Measurements from ENCODE around the gene MBOAT7.
"Not testable (repeated sequence)": the region's sequence is repeated elsewhere in the genome, so short reads cannot be mapped to it uniquely, and the experiment has no call there.

Gene MBOAT7

GRCh38 chr19:54188215-54188871, 1.0 kb downstream of the MBOAT7 start:
- peak; percentile 48 for DNase-seq (ENCODE audit: low spot score)

GRCh38 chr19:54186934-54187381, 2.4 kb downstream of the MBOAT7 start:
- DNase-seq (ENCODE audit: low spot score): no peak

- no peak for DNase-seq (ENCODE audit: low spot score)
Measured at GRCh38 chr19:54186351-54186750, 3.0 kb downstream of the MBOAT7 start.

GRCh38 chr19:54183431-54183830, 5.9 kb downstream of the MBOAT7 start:
- DNase-seq (ENCODE audit: low spot score): no peak

GRCh38 chr19:54181894-54182293, 7.5 kb downstream of the MBOAT7 start:
- not testable (repeated sequence) for DNase-seq (ENCODE audit: low spot score)

- no peak for DNase-seq (ENCODE audit: low spot score)
Measured at GRCh38 chr19:54180691-54181091, 8.7 kb downstream of the MBOAT7 start.

- no peak for DNase-seq (ENCODE audit: low spot score)
Measured at GRCh38 chr19:54179921-54180461, 9.4 kb downstream of the MBOAT7 start.

GRCh38 chr19:54179262-54179852, 10.0 kb downstream of the MBOAT7 start:
- no peak for DNase-seq (ENCODE audit: low spot score)

GRCh38 chr19:54178581-54179261, 10.7 kb downstream of the MBOAT7 start:
- DNase-seq (ENCODE audit: low spot score): no peak

GRCh38 chr19:54173951-54174834, 15.2 kb downstream of the MBOAT7 start:
- no peak for DNase-seq (ENCODE audit: low spot score)

GRCh38 chr19:54173359-54173699, 16.1 kb downstream of the MBOAT7 start:
- DNase-seq (ENCODE audit: low spot score): no peak

GRCh38 chr19:54172471-54173358, 16.7 kb downstream of the MBOAT7 start, which contains the start of gene TMC4:
Gene TMC4, minus strand, starts transcription at chr19:54173160. Its CDS starts 43 bp downstream, at chr19:54173117.
- no peak for DNase-seq (ENCODE audit: low spot score)

- not testable (repeated sequence) for DNase-seq (ENCODE audit: low spot score)
Measured at GRCh38 chr19:54171736-54172431, 17.5 kb downstream of the MBOAT7 start.

GRCh38 chr19:54169149-54169740, 20.1 kb downstream of the MBOAT7 start:
- no peak for DNase-seq (ENCODE audit: low spot score)

- peak; percentile 79 for DNase-seq (ENCODE audit: low spot score)
Measured at GRCh38 chr19:54168174-54168917, 21.0 kb downstream of the MBOAT7 start.

GRCh38 chr19:54165222-54165621, 24.2 kb downstream of the MBOAT7 start:
- DNase-seq (ENCODE audit: low spot score): no peak

GRCh38 chr19:54164369-54165068, 24.9 kb downstream of the MBOAT7 start:
- DNase-seq (ENCODE audit: low spot score): peak; percentile 42

GRCh38 chr19:54162884-54163283, 26.5 kb downstream of the MBOAT7 start:
- no peak for DNase-seq (ENCODE audit: low spot score)

Measured in kidney capillary endothelial cell (primary cell).